ENCODE measurements around the gene CHSY3.

- TF ChIP-seq CTCF (IDR thresholded peaks at IDR 0.05; ENCODE audit: insufficient read depth, low read depth, low read length): no peak
- TF ChIP-seq EZH2 (IDR thresholded peaks at IDR 0.05; ENCODE audit: insufficient read depth, low read length): no peak
Observed at GRCh38 chr5:130111746-130112145, 207.5 kb downstream of the CHSY3 start.
